Activated T-cell treated with anti-CD3 and anti-CD28 coated beads for 4 hours (primary cell): ENCODE measurements around the gene RNF144A.
"Not testable (repeated sequence)": the region's sequence is repeated elsewhere in the genome, so short reads cannot be mapped to it uniquely, and the experiment has no call there.

ENCODE experiments used
- DNase-seq: peaks from one replicate; pipeline ENCODE4 v3.0.0-alpha.2; 2020

RNF144A gene

GRCh38 chr2:6917071-6917760 lies at the start of gene RNF144A:
Gene RNF144A (plus strand): TSS chr2:6917412. CDS start chr2:6996927, 79,515 bp downstream.
- peak; percentile 67 for DNase-seq

- no peak for DNase-seq
These were observed 44.8 kb upstream of the RNF144A start for GRCh38 chr2:6872394-6872793.

GRCh38 chr2:6874032-6874431 lies 43.2 kb upstream of the RNF144A start:
- DNase-seq, result no peak

GRCh38 chr2:6876309-6876708 lies 40.9 kb upstream of the RNF144A start:
- DNase-seq, result no peak

- peak; percentile 17 for DNase-seq
These were observed 39.6 kb upstream of the RNF144A start, which contains the start of gene RSAD2 for GRCh38 chr2:6877402-6878304. Gene RSAD2 (plus strand): TSS chr2:6877777. CDS start chr2:6877801, 24 bp downstream.

GRCh38 chr2:6878549-6878948 lies 38.7 kb upstream of the RNF144A start:
- no peak for DNase-seq

- no peak for DNase-seq
These were observed 38.2 kb upstream of the RNF144A start for GRCh38 chr2:6879011-6879410.

GRCh38 chr2:6880200-6880733 lies 36.9 kb upstream of the RNF144A start:
- no peak for DNase-seq

GRCh38 chr2:6881046-6881445 lies 36.2 kb upstream of the RNF144A start:
- no peak for DNase-seq

- DNase-seq, result no peak
These were observed 35.7 kb upstream of the RNF144A start for GRCh38 chr2:6881516-6881915.

GRCh38 chr2:6883448-6884122 lies 33.6 kb upstream of the RNF144A start:
- no peak for DNase-seq

GRCh38 chr2:6885551-6885950 lies 31.7 kb upstream of the RNF144A start:
- no peak for DNase-seq

- no peak for DNase-seq
These were observed 31.2 kb upstream of the RNF144A start for GRCh38 chr2:6885968-6886367.

GRCh38 chr2:6887751-6888192 lies 29.4 kb upstream of the RNF144A start:
- DNase-seq, result no peak

GRCh38 chr2:6888724-6889123 lies 28.5 kb upstream of the RNF144A start:
- DNase-seq, result no peak

GRCh38 chr2:6893876-6894482 lies 23.2 kb upstream of the RNF144A start:
- DNase-seq, result no peak

- no peak for DNase-seq
These were observed 20.1 kb upstream of the RNF144A start for GRCh38 chr2:6896930-6897759.

- DNase-seq, result not testable (repeated sequence)
These were observed 14.6 kb upstream of the RNF144A start for GRCh38 chr2:6902581-6902980.

- DNase-seq, result no peak
These were observed 11.5 kb upstream of the RNF144A start for GRCh38 chr2:6905668-6906067.

- no peak for DNase-seq
These were observed 11.0 kb upstream of the RNF144A start for GRCh38 chr2:6906165-6906741.

- no peak for DNase-seq
These were observed 8.9 kb upstream of the RNF144A start for GRCh38 chr2:6908291-6908690.
